ENCODE data around the gene TRIM41. TPM values are rescaled to one million over a fixed set of nuclear protein-coding genes. Genes with fewer than 3 reads are reported as not detected.

The TRIM41 gene
- total and polyA plus RNA-seq, 9 donors, result 9.5 to 21.9 (median 19.3) TPM

DNA sequence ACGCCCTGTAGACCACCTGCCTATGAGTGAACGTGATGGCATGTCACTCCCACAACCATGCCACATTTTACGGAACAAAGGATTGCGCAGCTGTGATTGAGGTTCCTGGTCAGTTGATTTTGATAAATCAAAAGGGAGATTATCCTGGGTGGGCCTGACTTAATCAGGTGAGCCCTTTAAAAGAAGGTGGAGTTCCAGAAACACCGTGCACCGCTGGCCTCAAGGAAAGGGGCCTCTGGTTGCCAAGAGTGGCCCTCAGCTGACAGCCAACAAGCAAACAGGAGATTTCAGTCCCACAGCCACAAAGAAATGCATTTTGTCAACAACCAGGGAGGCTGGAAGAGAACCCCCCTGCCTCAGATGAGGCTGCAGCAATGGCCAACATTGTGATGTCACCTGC, 37.1 kb upstream of the TRIM41 start:
- H3K27ac ChIP-seq (ENCODE audit: low read length), result no peak overlapping the region
- peaks cover 18% of the 10 kb centered on the region for H3K4me1 ChIP-seq (ENCODE audit: control insufficient read depth, insufficient read depth, low read length)
- WGBS (ENCODE audit: insufficient coverage), result 92% methylated on average over 4 of the region's 6 CpGs
- no peak overlapping the region for H3K4me3 ChIP-seq (ENCODE audit: low read length)
- H3K36me3 ChIP-seq (ENCODE audit: control insufficient read depth, insufficient read depth, low read length), result no peaks in the 10 kb centered on the region
- H3K27me3 ChIP-seq (ENCODE audit: control insufficient read depth, insufficient read depth, low read length), result peaks cover 9% of the 10 kb centered on the region
- no peak for DNase-seq
- no peaks in the 10 kb centered on the region for H3K9me3 ChIP-seq (replicated peaks; ENCODE audit: control insufficient read depth, low read depth, low read length)

GRCh38 chr5:181186986-181187499, 36.0 kb upstream of the TRIM41 start:
- peaks cover 18% of the 10 kb centered on the region for H3K4me1 ChIP-seq (ENCODE audit: control insufficient read depth, insufficient read depth, low read length)
- H3K27ac ChIP-seq (ENCODE audit: low read length), result no peak overlapping the region
- DNase-seq, result no peak
- WGBS (ENCODE audit: insufficient coverage), result 80% methylated on average over 3 of the region's 8 CpGs
- peaks cover 3% of the 10 kb centered on the region for H3K27me3 ChIP-seq (ENCODE audit: control insufficient read depth, insufficient read depth, low read length)
- H3K36me3 ChIP-seq (ENCODE audit: control insufficient read depth, insufficient read depth, low read length), result no peaks in the 10 kb centered on the region
- H3K9me3 ChIP-seq (replicated peaks; ENCODE audit: control insufficient read depth, low read depth, low read length), result no peaks in the 10 kb centered on the region
- no peak overlapping the region for H3K4me3 ChIP-seq (ENCODE audit: low read length)

GRCh38 chr5:181187500-181188213, 35.4 kb upstream of the TRIM41 start:
- peak; percentile 83 for DNase-seq
- Histone ChIP-seq H3K36me3 (ENCODE audit: control insufficient read depth, insufficient read depth, low read length) (no peaks in the 10 kb centered on the region), H3K27me3 (ENCODE audit: control insufficient read depth, insufficient read depth, low read length) (peaks cover 3% of the 10 kb centered on the region), H3K27ac (ENCODE audit: low read length) (no peak overlapping the region), H3K4me1 (ENCODE audit: control insufficient read depth, insufficient read depth, low read length) (peaks cover 22% of the 10 kb centered on the region), H3K9me3 (replicated peaks; ENCODE audit: control insufficient read depth, low read depth, low read length) (no peaks in the 10 kb centered on the region), H3K4me3 (ENCODE audit: low read length) (peak overlapping the region; percentile 8)
- 3% methylated on average over 22 of the region's 37 CpGs for WGBS (ENCODE audit: insufficient coverage)

DNA sequence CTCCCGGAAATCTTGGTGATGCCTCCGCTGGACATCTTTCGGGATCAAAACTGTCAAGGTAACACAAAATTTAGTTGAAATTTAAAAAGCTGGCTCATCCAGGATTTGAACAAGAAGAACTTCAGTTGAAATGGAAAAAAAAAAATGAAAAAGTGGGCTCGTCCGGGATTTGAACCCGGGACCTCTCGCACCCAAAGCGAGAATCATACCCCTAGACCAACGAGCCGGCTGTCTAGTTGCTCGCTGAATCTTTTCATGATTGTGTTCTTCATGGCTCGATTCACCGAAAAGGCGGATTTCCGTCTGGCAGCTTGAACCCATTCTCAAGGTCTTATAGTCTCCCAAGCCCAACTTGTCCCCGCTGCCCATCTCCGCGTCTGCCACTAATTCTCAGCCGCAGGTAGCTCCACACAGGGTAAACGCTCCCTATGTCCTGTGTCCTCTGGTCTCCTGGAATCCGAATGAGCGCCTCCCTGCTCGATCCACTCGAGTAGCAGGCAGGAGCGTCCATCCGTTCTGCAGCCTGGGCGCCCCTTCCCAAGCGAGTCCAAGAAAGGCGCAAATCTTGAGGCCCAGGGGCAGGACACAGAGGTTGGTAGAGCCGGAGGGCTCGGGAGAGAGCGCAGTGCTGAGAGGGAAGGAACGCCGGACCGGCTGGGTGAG, 34.2 kb upstream of the TRIM41 start:
- H3K4me1 ChIP-seq (ENCODE audit: control insufficient read depth, insufficient read depth, low read length), result peaks cover 22% of the 10 kb centered on the region
- H3K36me3 ChIP-seq (ENCODE audit: control insufficient read depth, insufficient read depth, low read length), result no peaks in the 10 kb centered on the region
- H3K27ac ChIP-seq (ENCODE audit: low read length), result peak overlapping the region; percentile 94
- peaks cover 3% of the 10 kb centered on the region for H3K27me3 ChIP-seq (ENCODE audit: control insufficient read depth, insufficient read depth, low read length)
- peak overlapping the region; percentile 69 for H3K4me3 ChIP-seq (ENCODE audit: low read length)
- H3K9me3 ChIP-seq (replicated peaks; ENCODE audit: control insufficient read depth, low read depth, low read length), result no peaks in the 10 kb centered on the region
- WGBS (ENCODE audit: insufficient coverage), result under 1% methylated on average over 24 of the region's 35 CpGs
- DNase-seq, result peak; percentile 92

DNA sequence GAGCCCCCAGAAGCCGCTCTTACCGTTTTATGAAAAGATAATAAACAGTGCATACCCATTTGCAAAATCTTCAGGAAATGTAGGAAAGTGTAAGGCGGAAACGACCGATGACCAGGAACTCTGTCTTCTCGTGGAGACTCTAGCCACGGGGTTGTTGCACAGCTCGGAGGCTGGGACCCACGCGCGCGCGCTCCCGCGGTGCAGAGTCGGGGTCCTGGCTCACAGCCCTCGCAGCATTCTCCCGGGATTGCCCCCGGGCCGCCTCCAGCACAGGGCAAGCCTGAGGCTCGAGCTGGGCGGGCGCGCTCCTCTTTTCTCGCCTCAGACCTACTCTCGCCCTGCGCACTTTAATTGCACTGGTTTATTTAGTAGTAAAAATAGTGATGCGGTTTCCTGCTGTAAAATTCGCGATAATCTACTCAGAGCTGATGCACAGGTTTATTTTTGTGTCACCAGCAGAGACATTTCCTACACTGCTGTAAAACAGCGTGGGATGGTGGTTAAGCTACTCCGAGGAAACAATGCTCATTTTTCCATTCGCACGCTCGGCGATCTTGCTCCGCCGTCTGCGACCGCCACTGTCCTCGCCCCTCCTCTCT, 33.6 kb upstream of the TRIM41 start:
- no peaks in the 10 kb centered on the region for H3K9me3 ChIP-seq (replicated peaks; ENCODE audit: control insufficient read depth, low read depth, low read length)
- H3K27me3 ChIP-seq (ENCODE audit: control insufficient read depth, insufficient read depth, low read length), result peaks cover 3% of the 10 kb centered on the region
- H3K27ac ChIP-seq (ENCODE audit: low read length), result peak overlapping the region; percentile 63
- WGBS (ENCODE audit: insufficient coverage), result under 1% methylated on average over 29 of the region's 41 CpGs
- H3K4me3 ChIP-seq (ENCODE audit: low read length), result peak overlapping the region; percentile 69
- peak; percentile 42 for DNase-seq
- H3K36me3 ChIP-seq (ENCODE audit: control insufficient read depth, insufficient read depth, low read length), result peaks cover 2% of the 10 kb centered on the region
- peaks cover 22% of the 10 kb centered on the region for H3K4me1 ChIP-seq (ENCODE audit: control insufficient read depth, insufficient read depth, low read length)

DNA sequence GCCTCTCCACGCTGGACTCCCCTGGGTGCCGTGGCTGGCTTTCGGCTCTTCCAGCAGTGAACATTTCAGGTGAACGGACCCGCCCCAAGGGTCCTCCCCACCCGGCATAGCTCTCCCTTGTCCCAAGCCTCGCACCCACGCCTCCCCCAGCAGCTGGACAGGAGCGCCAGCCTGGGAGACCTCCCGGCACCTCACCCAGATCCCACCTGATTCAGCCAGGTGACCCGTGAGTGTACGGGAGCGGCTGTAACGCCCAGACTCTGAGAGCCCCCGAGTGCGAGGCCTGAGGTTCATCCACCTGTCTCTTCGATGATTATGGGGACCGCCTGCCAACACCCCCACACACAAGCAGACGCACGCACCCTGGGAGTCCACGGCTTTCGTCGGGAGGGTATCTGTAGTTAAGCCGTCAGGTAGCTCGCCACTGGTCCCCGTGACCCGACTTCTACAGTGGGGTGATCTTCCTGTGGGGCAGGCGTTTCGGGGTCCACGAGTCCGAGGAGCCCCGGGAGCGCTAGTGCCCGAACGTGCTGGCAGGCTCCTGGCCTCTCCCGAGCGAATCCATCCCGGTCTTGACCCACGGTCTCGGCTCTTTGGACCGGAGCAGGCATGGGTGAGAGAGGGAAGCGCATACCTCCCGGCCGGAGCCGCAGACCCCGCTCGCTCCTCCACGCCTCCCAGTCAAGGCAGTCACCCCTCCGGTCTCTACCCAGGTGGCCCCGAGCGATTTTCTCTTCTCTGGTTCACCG, 32.9 kb upstream of the TRIM41 start:
- H3K36me3 ChIP-seq (ENCODE audit: control insufficient read depth, insufficient read depth, low read length), result peaks cover 2% of the 10 kb centered on the region
- peaks cover 22% of the 10 kb centered on the region for H3K4me1 ChIP-seq (ENCODE audit: control insufficient read depth, insufficient read depth, low read length)
- H3K9me3 ChIP-seq (replicated peaks; ENCODE audit: control insufficient read depth, low read depth, low read length), result no peaks in the 10 kb centered on the region
- DNase-seq, result no peak
- H3K27me3 ChIP-seq (ENCODE audit: control insufficient read depth, insufficient read depth, low read length), result peaks cover 3% of the 10 kb centered on the region
- H3K27ac ChIP-seq (ENCODE audit: low read length), result no peak overlapping the region
- 0% methylated on average over 36 of the region's 52 CpGs for WGBS (ENCODE audit: insufficient coverage)
- peak overlapping the region; percentile 69 for H3K4me3 ChIP-seq (ENCODE audit: low read length)

- peaks cover 22% of the 10 kb centered on the region for H3K4me1 ChIP-seq (ENCODE audit: control insufficient read depth, insufficient read depth, low read length)
- no peaks in the 10 kb centered on the region for H3K9me3 ChIP-seq (replicated peaks; ENCODE audit: control insufficient read depth, low read depth, low read length)
- peaks cover 3% of the 10 kb centered on the region for H3K27me3 ChIP-seq (ENCODE audit: control insufficient read depth, insufficient read depth, low read length)
- peak overlapping the region; percentile 69 for H3K4me3 ChIP-seq (ENCODE audit: low read length)
- H3K27ac ChIP-seq (ENCODE audit: low read length), result peak overlapping the region; percentile 91
- DNase-seq, result no peak
- peaks cover 2% of the 10 kb centered on the region for H3K36me3 ChIP-seq (ENCODE audit: control insufficient read depth, insufficient read depth, low read length)
- under 1% methylated on average over 57 of the region's 66 CpGs for WGBS (ENCODE audit: insufficient coverage)
Measured at GRCh38 chr5:181190711-181191525, 32.2 kb upstream of the TRIM41 start.

- DNase-seq, result peak; percentile 98
- 1% methylated on average over 60 of the region's 64 CpGs for WGBS (ENCODE audit: insufficient coverage)
- Histone ChIP-seq H3K4me1 (ENCODE audit: control insufficient read depth, insufficient read depth, low read length) (peaks cover 22% of the 10 kb centered on the region), H3K9me3 (replicated peaks; ENCODE audit: control insufficient read depth, low read depth, low read length) (no peaks in the 10 kb centered on the region), H3K27me3 (ENCODE audit: control insufficient read depth, insufficient read depth, low read length) (peaks cover 3% of the 10 kb centered on the region), H3K36me3 (ENCODE audit: control insufficient read depth, insufficient read depth, low read length) (peaks cover 2% of the 10 kb centered on the region), H3K4me3 (ENCODE audit: low read length) (peak overlapping the region; percentile 69), H3K27ac (ENCODE audit: low read length) (peak overlapping the region; percentile 91)
Measured at GRCh38 chr5:181191526-181192336, 31.4 kb upstream of the TRIM41 start.

All from muscle of leg (tissue), 11 donors.